Keratinocyte (primary cell): ENCODE results near the gene SUCNR1. TPM values are rescaled to one million over a fixed set of nuclear protein-coding genes. Genes with fewer than 3 reads are reported as not detected.

Experiments
- DNase-seq: peaks from one replicate; pipeline ENCODE4 v3.0.0-alpha.2; 2011; ENCODE audit warnings: low read depth, missing footprints, low spot score
- FAIRE-seq: peaks from 2 replicates; lab custom pipeline; 2011; peaks lifted over from hg19 to GRCh38; lab: Jason Lieb, UNC
- H2AFZ ChIP-seq: 2 replicates; pipeline ENCODE4 v1.6.0; 2012; ENCODE audit warnings: low read length, control low read depth, inconsistent platforms; ENCODE audit not compliant: control insufficient read depth
- H3K27ac ChIP-seq: 2 replicates; pipeline ENCODE4 v1.5.1; 2011; ENCODE audit warnings: low read length; ENCODE audit not compliant: control insufficient read depth, insufficient read depth
- H3K27me3 ChIP-seq: 3 replicates; pipeline ENCODE4 v1.6.0; 2011; ENCODE audit warnings: low read length; ENCODE audit not compliant: control insufficient read depth, insufficient read depth; ENCODE audit errors: extremely low read depth
- H3K36me3 ChIP-seq, 2 experiments: 2 replicates in 1 of 2; 3 replicates in 1 of 2; pipeline ENCODE4 v1.5.1; 2011; ENCODE audit warnings: low read length in 2 of 2, mild to moderate bottlenecking in 1 of 2; ENCODE audit not compliant: control insufficient read depth in 2 of 2, insufficient read depth in 2 of 2; ENCODE audit errors: extremely low read depth in 1 of 2
- H3K4me1 ChIP-seq: 3 replicates; pipeline ENCODE4 v1.5.1; 2011; ENCODE audit warnings: low read length; ENCODE audit not compliant: control insufficient read depth, insufficient read depth; ENCODE audit errors: extremely low read depth
- H3K4me2 ChIP-seq: 3 replicates; pipeline ENCODE4 v1.6.0; 2011; ENCODE audit warnings: low read depth, low read length; ENCODE audit not compliant: control insufficient read depth, insufficient read depth; ENCODE audit errors: extremely low read depth
- H3K4me3 ChIP-seq, 3 experiments: fragments of 200-600 bp in 1 of 3; sonication (generic) in 1 of 3; 2 replicates in 2 of 3; 3 replicates in 1 of 3; pipeline ENCODE4 v1.5.1; 2011 to 2016; ENCODE audit warnings: low read length in 3 of 3, mild to moderate bottlenecking in 3 of 3, control low read depth in 2 of 3, inconsistent platforms in 1 of 3, low read depth in 1 of 3, mixed read lengths in 1 of 3, mixed run types in 1 of 3, moderate library complexity in 1 of 3; ENCODE audit not compliant: control insufficient read depth in 2 of 3, insufficient read depth in 2 of 3; ENCODE audit errors: extremely low read depth in 1 of 3
- H3K79me2 ChIP-seq: 2 replicates; pipeline ENCODE4 v1.6.0; 2012; ENCODE audit warnings: low read length; ENCODE audit not compliant: control insufficient read depth, insufficient read depth
- H3K9ac ChIP-seq: 3 replicates; pipeline ENCODE4 v1.6.0; 2011; ENCODE audit warnings: low read length; ENCODE audit not compliant: control insufficient read depth, insufficient read depth; ENCODE audit errors: extremely low read depth
- H3K9me1 ChIP-seq: 3 replicates; pipeline ENCODE4 v1.6.0; 2011; ENCODE audit warnings: low read length; ENCODE audit not compliant: control insufficient read depth, insufficient read depth; ENCODE audit errors: extremely low read depth
- H3K9me3 ChIP-seq: 2 replicates; pipeline ENCODE4 v1.5.1; 2012; ENCODE audit warnings: low read depth, low read length; ENCODE audit not compliant: control insufficient read depth
- H4K20me1 ChIP-seq: 3 replicates; pipeline ENCODE4 v1.6.0; 2011; ENCODE audit warnings: low read length; ENCODE audit not compliant: control insufficient read depth, insufficient read depth; ENCODE audit errors: extremely low read depth
- EZH2 ChIP-seq: IDR thresholded peaks from one replicate; pipeline ENCODE4 v1.6.1; 2012; ENCODE audit warnings: inconsistent platforms, mild to moderate bottlenecking, low read length, moderate library complexity
- dilution Hi-C: fragments of 300-500 bp; cut with MboI; formaldehyde crosslinking; loops from one replicate; pipeline ENCODE4 v1.7.0; 2020; ENCODE audit warnings: low sequenced_read_pairs; ENCODE audit not compliant: extremely low pct_ligation_motif_present
- polyA plus RNA-seq, 5 experiments: library from polyadenylated mRNA; depleted of rRNA in 3 of 5; stranded (reverse) in 3 of 5; stranded (forward) in 1 of 5; unstranded in 1 of 5; fragments of >200 nt; gene quantifications; 1 replicate in 1 of 5; 2 replicates in 3 of 5; 3 replicates in 1 of 5; pipeline versions ENCODE4 v1.2.1 to v1.2.3, GENCODE V29; 2011 to 2012; ENCODE audit warnings: missing spikeins in 2 of 5, low read depth in 1 of 5, low replicate concordance in 1 of 5
- TF ChIP-seq, protein P1 (sequence below), 3 experiments: IDR thresholded peaks in 1 of 3; conservative IDR thresholded peaks in 1 of 3; optimal IDR thresholded peaks in 1 of 3; 2 replicates in 2 of 3; 3 replicates in 1 of 3; pipeline versions ENCODE3 to v1.5.1; 2011; ENCODE audit warnings: low read length in 3 of 3, mild to moderate bottlenecking in 3 of 3, moderate library complexity in 2 of 3, control low read depth in 1 of 3, inconsistent platforms in 1 of 3; ENCODE audit not compliant: insufficient read depth in 2 of 3; ENCODE audit errors: extremely low read depth in 1 of 3

Gene SUCNR1
- polyA plus RNA-seq, 1 donor (not counting 4 experiments of a cell fraction or from before 2014, with no cell fraction given) = not detected

DNA sequence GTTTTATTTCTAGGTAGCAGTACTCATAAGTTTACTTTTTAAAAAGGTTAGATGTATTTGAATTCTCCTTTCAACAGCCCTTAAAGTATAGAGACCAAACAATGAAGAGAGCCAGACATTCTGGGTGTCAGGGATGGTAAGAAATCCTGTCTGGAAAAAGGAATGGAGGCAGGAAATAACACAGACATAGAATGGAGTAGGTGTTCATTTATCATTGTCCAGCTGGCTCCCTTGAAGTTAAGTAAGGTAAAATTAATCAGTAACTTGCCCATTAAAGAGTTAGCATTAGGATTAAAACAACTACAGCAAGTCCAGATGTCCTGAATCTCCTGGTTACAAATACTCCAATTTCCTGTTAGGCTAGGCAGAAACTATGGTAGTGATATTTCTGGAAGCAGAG, 13.5 kb upstream of the SUCNR1 start:
- no peaks in the 10 kb centered on the region for H3K27me3 ChIP-seq
- peaks cover 16% of the 10 kb centered on the region for H3K4me1 ChIP-seq
- no peak overlapping the region for H3K4me3 ChIP-seq
- no peaks in the 10 kb centered on the region for H3K79me2 ChIP-seq
- FAIRE-seq (no peak), DNase-seq (no peak)
- no peak overlapping the region for H3K9ac ChIP-seq
- no peaks in the 10 kb centered on the region for H3K9me1 ChIP-seq
- dilution Hi-C loops = no loop called here
- no peaks in the 10 kb centered on the region for H3K9me3 ChIP-seq
- H2AFZ ChIP-seq = peak overlapping the region; percentile 58
- TF ChIP-seq, protein P1, sequence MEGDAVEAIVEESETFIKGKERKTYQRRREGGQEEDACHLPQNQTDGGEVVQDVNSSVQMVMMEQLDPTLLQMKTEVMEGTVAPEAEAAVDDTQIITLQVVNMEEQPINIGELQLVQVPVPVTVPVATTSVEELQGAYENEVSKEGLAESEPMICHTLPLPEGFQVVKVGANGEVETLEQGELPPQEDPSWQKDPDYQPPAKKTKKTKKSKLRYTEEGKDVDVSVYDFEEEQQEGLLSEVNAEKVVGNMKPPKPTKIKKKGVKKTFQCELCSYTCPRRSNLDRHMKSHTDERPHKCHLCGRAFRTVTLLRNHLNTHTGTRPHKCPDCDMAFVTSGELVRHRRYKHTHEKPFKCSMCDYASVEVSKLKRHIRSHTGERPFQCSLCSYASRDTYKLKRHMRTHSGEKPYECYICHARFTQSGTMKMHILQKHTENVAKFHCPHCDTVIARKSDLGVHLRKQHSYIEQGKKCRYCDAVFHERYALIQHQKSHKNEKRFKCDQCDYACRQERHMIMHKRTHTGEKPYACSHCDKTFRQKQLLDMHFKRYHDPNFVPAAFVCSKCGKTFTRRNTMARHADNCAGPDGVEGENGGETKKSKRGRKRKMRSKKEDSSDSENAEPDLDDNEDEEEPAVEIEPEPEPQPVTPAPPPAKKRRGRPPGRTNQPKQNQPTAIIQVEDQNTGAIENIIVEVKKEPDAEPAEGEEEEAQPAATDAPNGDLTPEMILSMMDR (optimal IDR thresholded peaks at IDR 0.05 in 1 of 3, IDR thresholded peaks at IDR 0.05 in 1 of 3, conservative IDR thresholded peaks at IDR 0.05 in 1 of 3; ENCODE audit: extremely low read depth in 1 of 3, insufficient read depth in 2 of 3, low read length in 3 of 3) = no peak
- no peak for TF ChIP-seq EZH2
- no peaks in the 10 kb centered on the region for H4K20me1 ChIP-seq
- H3K27ac ChIP-seq = no peak overlapping the region
- no peak overlapping the region for H3K4me2 ChIP-seq
- no peaks in the 10 kb centered on the region for H3K36me3 ChIP-seq

DNA sequence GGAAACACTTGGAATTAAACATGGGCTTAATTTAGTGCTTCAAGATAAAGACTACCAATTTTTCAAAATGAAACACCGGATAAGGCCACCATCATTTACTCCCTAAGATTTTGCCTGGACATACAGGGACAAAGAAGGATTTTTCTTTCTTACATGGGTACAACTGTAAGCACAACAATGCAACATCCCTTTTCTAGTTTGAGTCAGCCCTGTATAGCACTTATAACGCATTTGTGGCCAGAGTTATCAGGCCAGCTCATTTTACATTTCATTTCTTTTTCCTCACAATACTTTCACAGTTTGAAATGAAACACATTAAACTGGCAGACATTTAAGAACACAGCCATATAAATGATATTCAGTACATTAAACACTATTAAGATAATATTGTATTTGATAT, 9.8 kb upstream of the SUCNR1 start:
- no peaks in the 10 kb centered on the region for H3K9me1 ChIP-seq
- no peaks in the 10 kb centered on the region for H3K79me2 ChIP-seq
- no peaks in the 10 kb centered on the region for H4K20me1 ChIP-seq
- no peaks in the 10 kb centered on the region for H3K27me3 ChIP-seq
- DNase-seq (no peak), FAIRE-seq (no peak)
- dilution Hi-C loops = no loop called here
- no peak overlapping the region for H2AFZ ChIP-seq
- no peaks in the 10 kb centered on the region for H3K9me3 ChIP-seq
- H3K36me3 ChIP-seq = no peaks in the 10 kb centered on the region
- H3K4me3 ChIP-seq = no peak overlapping the region
- H3K4me2 ChIP-seq = no peak overlapping the region
- H3K27ac ChIP-seq = no peak overlapping the region
- peaks cover 21% of the 10 kb centered on the region for H3K4me1 ChIP-seq
- no peak overlapping the region for H3K9ac ChIP-seq
- no peak for TF ChIP-seq EZH2
- TF ChIP-seq, protein P1 (optimal IDR thresholded peaks at IDR 0.05 in 1 of 3, IDR thresholded peaks at IDR 0.05 in 1 of 3, conservative IDR thresholded peaks at IDR 0.05 in 1 of 3; ENCODE audit: extremely low read depth in 1 of 3, insufficient read depth in 2 of 3, low read length in 3 of 3) = no peak
